H1 (cell line): ENCODE data around the gene ADGRL2. TPM values are rescaled to one million over a fixed set of nuclear protein-coding genes. Genes with fewer than 3 reads are reported as not detected.

Experiments
- CTCF ChIA-PET: fragments of 300-600 bp; sonication (Branson Sonifier 250); formaldehyde crosslinking; loops from one replicate; lab custom pipeline; 2021; ENCODE audit not compliant: partially characterized antibody; lab: Charles Lee
- POLR2A ChIA-PET: fragments of 300-600 bp; sonication (Branson Sonifier 250); formaldehyde crosslinking; loops from one replicate; lab custom pipeline; 2021; ENCODE audit warnings: inconsistent platforms; ENCODE audit not compliant: partially characterized antibody; lab: Charles Lee
- DNase-seq, 2 experiments: peaks; one replicate each; pipeline versions ENCODE4 v3.0.0 to v3.0.0-alpha.2; 2010 to 2022; ENCODE audit warnings: low spot score in 2 of 2, low read depth in 1 of 2, mixed read lengths in 1 of 2
- FAIRE-seq: peaks from 2 replicates; lab custom pipeline; 2011; peaks lifted over from hg19 to GRCh38; lab: Jason Lieb, UNC
- H2AFZ ChIP-seq: 2 replicates; pipeline ENCODE4 v1.8.1; 2012; ENCODE audit warnings: low read length, inconsistent platforms
- H2AK5ac ChIP-seq: 2 replicates; pipeline ENCODE4 v1.6.1; 2013; ENCODE audit warnings: low read depth, low read length
- H2BK120ac ChIP-seq: replicated peaks from 2 replicates; pipeline ENCODE3; 2013; ENCODE audit warnings: low read depth, low read length, inconsistent platforms
- H2BK12ac ChIP-seq: 2 replicates; pipeline ENCODE4 v1.6.1; 2013; ENCODE audit warnings: low read depth, low read length
- H2BK15ac ChIP-seq: 2 replicates; pipeline ENCODE4 v1.6.1; 2013; ENCODE audit warnings: low read length
- H2BK20ac ChIP-seq: 2 replicates; pipeline ENCODE4 v1.6.1; 2013; ENCODE audit warnings: low read length
- H2BK5ac ChIP-seq: 2 replicates; pipeline ENCODE4 v1.6.1; 2013; ENCODE audit warnings: low read depth, low read length
- H3K14ac ChIP-seq: 2 replicates; pipeline ENCODE4 v1.6.1; 2013; ENCODE audit warnings: inconsistent platforms; ENCODE audit not compliant: insufficient read length
- H3K18ac ChIP-seq: 2 replicates; pipeline ENCODE4 v1.6.1; 2013; ENCODE audit warnings: low read length; ENCODE audit errors: extremely low read depth
- H3K23ac ChIP-seq: 2 replicates; pipeline ENCODE4 v1.6.1; 2013; ENCODE audit warnings: inconsistent platforms; ENCODE audit not compliant: insufficient read length
- H3K23me2 ChIP-seq: 2 replicates; pipeline ENCODE4 v1.6.1; 2013; ENCODE audit warnings: low read depth, low read length
- H3K27ac ChIP-seq: 2 replicates; pipeline ENCODE4 v1.6.1; 2011; ENCODE audit warnings: low read depth, low read length, inconsistent platforms
- H3K27me3 ChIP-seq, 4 experiments: replicated peaks in 1 of 4; 1 replicate in 1 of 4; 2 replicates in 3 of 4; pipeline versions ENCODE4 v1.6.1 to v1.8.1; 2011 to 2013; ENCODE audit warnings: low read length in 3 of 4, mild to moderate bottlenecking in 3 of 4, inconsistent platforms in 2 of 4, mixed read lengths in 2 of 4, moderate library complexity in 1 of 4; ENCODE audit not compliant: control insufficient read depth in 3 of 4, insufficient read depth in 3 of 4; ENCODE audit errors: extremely low read depth in 1 of 4
- H3K36me3 ChIP-seq, 4 experiments: 2 replicates each; pipeline versions ENCODE4 v1.6.1 to v1.8.1; 2011 to 2013; ENCODE audit warnings: mild to moderate bottlenecking in 4 of 4, low read length in 3 of 4, moderate library complexity in 2 of 4, control low read depth in 1 of 4, inconsistent platforms in 1 of 4; ENCODE audit not compliant: insufficient read depth in 4 of 4, control insufficient read depth in 2 of 4
- H3K4ac ChIP-seq: replicated peaks from 2 replicates; pipeline ENCODE3; 2013; ENCODE audit warnings: low read length, low read depth, mixed read lengths, inconsistent platforms; ENCODE audit not compliant: insufficient read length
- H3K4me1 ChIP-seq, 4 experiments: replicated peaks in 1 of 4; 1 replicate in 1 of 4; 2 replicates in 3 of 4; pipeline versions ENCODE4 v1.6.1 to v1.8.1; 2011 to 2013; ENCODE audit warnings: low read length in 3 of 4, inconsistent platforms in 2 of 4, mixed read lengths in 1 of 4; ENCODE audit not compliant: insufficient read depth in 4 of 4, control insufficient read depth in 3 of 4
- H3K4me2 ChIP-seq, 2 experiments: 2 replicates each; pipeline versions ENCODE4 v1.6.1 to v1.8.1; 2011 to 2013; ENCODE audit warnings: low read depth in 2 of 2, low read length in 2 of 2, control low read depth in 1 of 2, inconsistent platforms in 1 of 2, mild to moderate bottlenecking in 1 of 2; ENCODE audit not compliant: insufficient read depth in 1 of 2
- H3K4me3 ChIP-seq, 4 experiments: fragments of 200-600, 300-600 bp in 1 of 4; sonication (generic), shearing (Covaris generic), sonication (Bioruptor Twin) in 1 of 4; 2 replicates each; pipeline versions ENCODE4 v1.5.1 to v1.8.1; 2011 to 2016; ENCODE audit warnings: low read length in 4 of 4, low read depth in 3 of 4, control low read depth in 2 of 4, inconsistent platforms in 2 of 4, mild to moderate bottlenecking in 2 of 4, mixed read lengths in 1 of 4, moderate library complexity in 1 of 4; ENCODE audit not compliant: insufficient read depth in 2 of 4; ENCODE audit errors: extremely low read depth in 1 of 4
- H3K56ac ChIP-seq: replicated peaks from 2 replicates; pipeline ENCODE3; 2013; ENCODE audit warnings: low read depth, mild to moderate bottlenecking, mixed read lengths, low read length, inconsistent platforms; ENCODE audit not compliant: insufficient read length
- H3K79me1 ChIP-seq: 2 replicates; pipeline ENCODE4 v1.6.1; 2013; ENCODE audit warnings: low read depth, low read length, control low read depth
- H3K79me2 ChIP-seq, 2 experiments: 2 replicates each; pipeline versions ENCODE4 v1.6.1 to v1.8.1; 2012 to 2013; ENCODE audit warnings: low read length in 2 of 2, mild to moderate bottlenecking in 2 of 2, inconsistent platforms in 1 of 2; ENCODE audit not compliant: insufficient read depth in 2 of 2, control insufficient read depth in 1 of 2
- H3K9ac ChIP-seq, 4 experiments: replicated peaks in 1 of 4; 1 replicate in 1 of 4; 2 replicates in 3 of 4; pipeline versions ENCODE4 v1.6.1 to v1.8.1; 2011 to 2013; ENCODE audit warnings: low read depth in 3 of 4, low read length in 3 of 4, control low read depth in 2 of 4, mild to moderate bottlenecking in 2 of 4, moderate library complexity in 2 of 4, inconsistent platforms in 1 of 4; ENCODE audit errors: extremely low read depth in 1 of 4
- H3K9me3 ChIP-seq, 2 experiments: 2 replicates each; pipeline versions ENCODE4 v1.6.1 to v1.8.1; 2012 to 2013; ENCODE audit warnings: mild to moderate bottlenecking in 2 of 2, moderate library complexity in 2 of 2, control low read depth in 1 of 2, inconsistent platforms in 1 of 2, low read depth in 1 of 2, low read length in 1 of 2, mixed read lengths in 1 of 2; ENCODE audit not compliant: insufficient read depth in 2 of 2
- H4K20me1 ChIP-seq, 2 experiments: replicated peaks in 1 of 2; 2 replicates each; pipeline versions ENCODE3 to v1.8.1; 2011 to 2013; ENCODE audit warnings: inconsistent platforms in 2 of 2, low read length in 2 of 2, mild to moderate bottlenecking in 1 of 2; ENCODE audit not compliant: insufficient read depth in 2 of 2, control insufficient read depth in 1 of 2
- H4K5ac ChIP-seq: 2 replicates; pipeline ENCODE4 v1.6.1; 2013; ENCODE audit warnings: low read length, low read depth, mixed read lengths, inconsistent platforms; ENCODE audit not compliant: insufficient read length
- H4K8ac ChIP-seq: 2 replicates; pipeline ENCODE4 v1.8.0; 2013; ENCODE audit warnings: mild to moderate bottlenecking, moderate library complexity, low read length, inconsistent platforms; ENCODE audit not compliant: insufficient read depth; ENCODE audit errors: extremely low read depth
- H4K91ac ChIP-seq: replicated peaks from 2 replicates; pipeline ENCODE3; 2013; ENCODE audit warnings: low read length, mixed read lengths, inconsistent platforms; ENCODE audit not compliant: insufficient read length
- ASH2L ChIP-seq: fragments of 200-600, 300-600 bp; sonication (generic); IDR thresholded peaks from one replicate; pipeline ENCODE4 v1.7.1; 2017; ENCODE audit warnings: low read length
- WGBS, 2 experiments: shearing (Covaris generic) in 1 of 2; methylation state at CpG; one replicate each; pipeline versions ENCODE4 v1.1.6 to v1.1.7; 2013 to 2015; ENCODE audit warnings: low lambda C conversion rate in 2 of 2, mixed read lengths in 2 of 2, inconsistent platforms in 1 of 2, low coverage in 1 of 2, missing lambda C conversion rate in 1 of 2; ENCODE audit not compliant: insufficient replicate concordance in 2 of 2, insufficient coverage in 1 of 2, insufficient read length in 1 of 2; ENCODE audit errors: extremely low coverage in 1 of 2, missing lambda C conversion rate in 1 of 2; 5-methylcytosine and 5-hydroxymethylcytosine counted together
- polyA plus RNA-seq, 7 experiments: library from polyadenylated mRNA; depleted of rRNA in 3 of 7; stranded (reverse) in 5 of 7; unstranded in 2 of 7; fragments of >200 nt in 5 of 7; fragments of 200-250 nt in 2 of 7; gene quantifications; 1 replicate in 5 of 7; 2 replicates in 1 of 7; 4 replicates in 1 of 7; pipeline versions ENCODE4 v1.2.1 to v1.2.3, GENCODE V29; 2011 to 2013; ENCODE audit warnings: missing spikeins in 2 of 7, mixed read lengths in 2 of 7
- total RNA-seq: library from RNA; stranded (reverse); fragmentation: NEBNext Ultra II Directional; extraction: Animal tissue kit (Norgen Biotek cat#: 25700); gene quantifications from 2 replicates; pipeline ENCODE4 v1.2.1, GENCODE V29; 2021

Gene ADGRL2
- total and polyA plus RNA-seq, 2 of the 8 experiments (the other 6 are each of a cell fraction or from before 2014, with no cell fraction given), result 113 to 124 TPM

DNA sequence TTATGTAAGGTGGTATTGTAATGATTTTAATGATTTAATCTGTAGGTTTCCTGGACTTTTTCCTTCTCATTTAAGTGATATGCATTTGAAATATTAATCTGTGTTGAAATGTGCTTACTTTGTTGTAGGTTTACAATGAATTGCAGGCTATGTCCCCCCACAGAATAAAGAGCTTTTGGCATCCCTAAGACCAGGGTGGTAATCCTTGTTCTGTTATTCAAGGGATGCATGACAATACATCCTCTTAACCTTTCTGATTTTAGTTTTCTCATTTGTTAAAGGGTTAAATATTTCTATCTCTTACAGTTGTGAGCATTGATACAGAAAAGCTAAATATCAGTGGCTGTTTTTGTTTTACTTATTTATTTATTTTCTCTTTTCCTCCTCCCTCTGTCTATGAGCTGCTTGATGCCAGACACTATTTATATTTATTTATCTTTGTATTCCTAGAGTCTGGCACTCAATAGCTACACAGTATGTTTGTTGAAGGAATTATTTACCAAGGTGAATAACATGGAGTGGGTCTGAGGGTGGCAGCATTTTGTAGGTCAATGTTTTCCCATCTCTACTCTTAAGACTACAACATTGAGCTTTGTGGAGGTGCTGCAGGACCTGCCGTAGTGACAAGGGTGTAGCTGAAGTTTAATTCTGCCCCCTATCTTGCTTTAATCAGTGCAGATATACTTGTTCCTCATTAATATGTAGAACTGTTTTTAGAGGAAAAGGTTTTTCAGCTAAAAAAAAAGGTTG lies 19.9 kb upstream of the ADGRL2 start:
- H2BK12ac ChIP-seq, result no peak overlapping the region
- H3K27me3 ChIP-seq, result no peaks in the 10 kb centered on the region
- no peaks in the 10 kb centered on the region for H3K36me3 ChIP-seq
- H4K91ac ChIP-seq, result no peak overlapping the region
- H3K14ac ChIP-seq, result no peak overlapping the region
- no peak overlapping the region for H3K4me3 ChIP-seq
- no peak overlapping the region for H3K9ac ChIP-seq
- H3K4ac ChIP-seq, result no peak overlapping the region
- H3K79me2 ChIP-seq, result no peaks in the 10 kb centered on the region
- no peak overlapping the region for H3K56ac ChIP-seq
- H4K8ac ChIP-seq, result no peak overlapping the region
- H2BK20ac ChIP-seq, result no peak overlapping the region
- H2AK5ac ChIP-seq, result no peak overlapping the region
- no peaks in the 10 kb centered on the region for H3K23me2 ChIP-seq
- H4K5ac ChIP-seq, result no peak overlapping the region
- FAIRE-seq, result no peak
- WGBS, 2 experiments, result 81% methylated on average over 1 of the region's 1 CpG; no CpG with 5 or more reads in 1 of the 2 experiments
- no peak overlapping the region for H2BK5ac ChIP-seq
- ChIA-PET CTCF (interaction anchor here (0.5 to 3.2 kb wide), 25 partner anchors 8 to 958 kb away, joined by 3 to 11 read pairs (median 5); partner anchors contain the start of gene ADGRL2), POLR2A (interaction anchor here (0.6 to 1.4 kb wide), 4 partner anchors 19 to 134 kb away, joined by 3 to 4 read pairs (median 3); partner anchors contain the start of gene ADGRL2)
- no peak overlapping the region for H3K4me2 ChIP-seq
- no peak overlapping the region for H2BK120ac ChIP-seq
- no peaks in the 10 kb centered on the region for H3K79me1 ChIP-seq
- no peak overlapping the region for H3K23ac ChIP-seq
- no peaks in the 10 kb centered on the region for H3K9me3 ChIP-seq
- no peaks in the 10 kb centered on the region for H4K20me1 ChIP-seq
- no peak overlapping the region for H3K18ac ChIP-seq
- no peak overlapping the region for H2BK15ac ChIP-seq
- H3K4me1 ChIP-seq, result peaks cover 0 to 12% (median 0%) of the 10 kb centered on the region in 4 experiments; a peak in 2 of 7 replicates
- no peak overlapping the region for H2AFZ ChIP-seq
- DNase-seq, result no peak
- H3K27ac ChIP-seq, result no peak overlapping the region
- TF ChIP-seq ASH2L, result no peak
